Skeletal muscle tissue (tissue), 4 donors: ENCODE measurements around the gene ZBTB8OS. TPM values are rescaled to one million over a fixed set of nuclear protein-coding genes. Genes with fewer than 3 reads are reported as not detected.
"Not testable (repeated sequence)": the region's sequence is repeated elsewhere in the genome, so short reads cannot be mapped to it uniquely, and the experiment has no call there.

Experiments
- H3K27ac ChIP-seq: one replicate; pipeline ENCODE4 v1.7.0; 2013; ENCODE audit warnings: mild to moderate bottlenecking, low read depth, low read length, inconsistent platforms
- H3K27me3 ChIP-seq, 3 donors: one replicate each; pipeline ENCODE4 v1.7.0; 2013; ENCODE audit warnings: low read length in 3 of 3; ENCODE audit not compliant: control insufficient read depth in 3 of 3, insufficient read depth in 3 of 3
- H3K36me3 ChIP-seq, 3 donors: one replicate each; pipeline ENCODE4 v1.7.0; 2013; ENCODE audit warnings: low read length in 3 of 3; ENCODE audit not compliant: control insufficient read depth in 3 of 3, insufficient read depth in 3 of 3
- H3K4me1 ChIP-seq, 3 donors: one replicate each; pipeline ENCODE4 v1.7.0; 2013; ENCODE audit warnings: low read length in 3 of 3, mild to moderate bottlenecking in 3 of 3; ENCODE audit not compliant: control insufficient read depth in 3 of 3, insufficient read depth in 3 of 3
- H3K4me3 ChIP-seq, 3 donors: one replicate each; pipeline ENCODE4 v1.7.0; 2013; ENCODE audit warnings: low read length in 3 of 3
- H3K9ac ChIP-seq, 3 donors: one replicate each; pipeline ENCODE4 v1.7.0; 2013; ENCODE audit warnings: low read length in 3 of 3, mild to moderate bottlenecking in 3 of 3, moderate library complexity in 2 of 3, low read depth in 1 of 3
- H3K9me3 ChIP-seq, 3 donors: one replicate each; pipeline ENCODE4 v1.7.0; 2013; ENCODE audit warnings: low read length in 3 of 3; ENCODE audit not compliant: control insufficient read depth in 3 of 3
- total RNA-seq: library from RNA; depleted of rRNA; stranded (reverse); fragments of >200 nt; gene quantifications from one replicate; pipeline ENCODE4 v1.2.3, GENCODE V29; 2014
- donor health status: Osteomylitis.

The ZBTB8OS gene
- total RNA-seq, 1 donor from 2014 or later = 15.7 TPM

DNA sequence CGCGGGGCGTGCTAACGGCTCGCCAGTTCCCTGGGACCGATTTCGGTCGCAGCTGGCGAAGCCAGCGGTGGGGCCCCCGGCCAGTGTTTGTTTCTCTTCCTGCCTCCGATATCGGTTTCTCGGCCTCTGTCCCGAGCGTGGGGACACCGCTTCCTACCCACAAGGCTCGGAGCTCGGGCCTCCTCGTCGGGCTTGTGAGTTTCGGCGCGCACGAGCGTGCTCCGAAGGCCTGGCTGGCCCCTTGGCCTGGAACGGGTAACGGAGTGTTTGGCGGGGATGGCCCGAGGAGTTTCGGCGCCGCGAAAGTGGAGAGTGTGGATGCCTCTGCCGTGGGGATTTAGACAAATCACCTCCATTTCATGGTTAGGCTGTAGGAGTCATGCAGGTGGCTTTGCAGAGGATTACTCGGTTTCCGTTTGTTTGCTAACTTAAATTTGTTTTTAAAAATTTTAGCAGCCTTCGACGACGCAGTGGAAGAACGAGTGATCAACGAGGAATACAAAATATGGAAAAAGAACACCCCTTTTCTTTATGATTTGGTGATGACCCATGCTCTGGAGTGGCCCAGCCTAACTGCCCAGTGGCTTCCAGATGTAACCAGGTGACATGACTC lies 1.2 kb upstream of the ZBTB8OS start:
- Histone ChIP-seq H3K4me1 (peaks cover 19 to 28% (median 24%) of the 10 kb centered on the region in 3 donors), H3K27ac (peak overlapping the region; percentile 100), H3K9me3 (no peaks in the 10 kb centered on the region), H3K36me3 (peaks cover 11 to 29% (median 21%) of the 10 kb centered on the region in 3 donors), H3K27me3 (no peaks in the 10 kb centered on the region), H3K4me3 (peak overlapping the region; percentile 87 to 92 (median 92)), H3K9ac (peak overlapping the region; percentile 92 to 97 (median 94))

GRCh38 chr1:32650752-32651460 lies 556 bp upstream of the ZBTB8OS start, which contains the start of gene RBBP4:
Gene RBBP4, plus strand, starts transcription at chr1:32651208. Its CDS starts 99 bp downstream, at chr1:32651307.
- Histone ChIP-seq H3K4me1 (peaks cover 19 to 29% (median 24%) of the 10 kb centered on the region in 3 donors), H3K4me3 (peak within 1 kb of the TSS; percentile 92 to 100 (median 92)), H3K36me3 (peaks cover 11 to 26% (median 21%) of the 10 kb centered on the region in 3 donors), H3K27ac (peak within 1 kb of the TSS; percentile 100), H3K9me3 (no peaks in the 10 kb centered on the region), H3K27me3 (no peaks in the 10 kb centered on the region), H3K9ac (peak within 1 kb of the TSS; percentile 94 to 98 (median 97))

DNA sequence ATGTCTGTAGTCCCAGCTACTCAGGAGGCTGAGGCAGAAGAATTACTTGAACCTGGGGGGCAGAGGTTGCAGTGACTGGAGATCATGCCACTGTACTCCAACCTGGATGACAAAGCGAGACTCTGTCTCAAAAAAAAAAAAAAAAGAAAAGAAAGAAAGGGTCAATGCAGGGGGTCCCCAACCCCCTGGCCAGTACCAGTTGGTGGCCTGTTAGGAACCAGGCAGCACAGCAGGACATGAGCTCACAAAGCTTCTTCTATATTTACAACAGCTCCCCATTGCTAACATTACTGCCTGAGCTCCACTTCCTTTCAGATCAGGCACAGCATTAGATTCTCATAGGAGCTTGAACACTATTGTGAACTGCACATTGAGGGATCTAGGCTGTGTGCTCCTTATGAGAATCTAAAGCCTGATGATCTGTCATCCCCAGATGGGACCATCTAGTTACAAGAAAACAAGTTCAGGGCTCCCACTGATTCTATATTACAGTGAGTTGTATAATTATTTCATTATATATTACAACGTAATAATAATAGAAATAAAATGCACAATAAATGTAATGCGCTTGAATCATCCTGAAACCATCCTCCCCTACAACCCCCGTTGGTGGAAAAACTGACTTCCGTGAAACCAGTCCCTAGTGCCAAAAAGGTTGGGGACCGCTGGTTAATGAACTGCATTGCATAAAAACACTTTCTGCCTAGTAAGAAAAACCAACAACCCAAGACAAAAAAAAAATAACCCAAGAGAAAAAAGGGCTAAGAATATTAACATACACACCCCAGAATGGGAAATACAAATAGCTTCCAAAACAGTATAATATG lies 2.8 kb downstream of the ZBTB8OS start:
- Histone ChIP-seq H3K9me3 (no peaks in the 10 kb centered on the region), H3K27ac (no peak overlapping the region), H3K9ac (no peak overlapping the region), H3K4me3 (no peak overlapping the region), H3K4me1 (peaks cover 15 to 27% (median 19%) of the 10 kb centered on the region in 3 donors), H3K36me3 (peaks cover 0 to 2% (median 0%) of the 10 kb centered on the region in 3 donors), H3K27me3 (no peaks in the 10 kb centered on the region)

GRCh38 chr1:32644426-32644825 lies 5.9 kb downstream of the ZBTB8OS start:
- Histone ChIP-seq H3K4me1 (peaks cover 5 to 11% (median 6%) of the 10 kb centered on the region in 3 donors), H3K27me3 (no peaks in the 10 kb centered on the region), H3K27ac (no peak overlapping the region), H3K9ac (no peak overlapping the region), H3K36me3 (no peaks in the 10 kb centered on the region), H3K9me3 (no peaks in the 10 kb centered on the region), H3K4me3 (no peak overlapping the region)

DNA sequence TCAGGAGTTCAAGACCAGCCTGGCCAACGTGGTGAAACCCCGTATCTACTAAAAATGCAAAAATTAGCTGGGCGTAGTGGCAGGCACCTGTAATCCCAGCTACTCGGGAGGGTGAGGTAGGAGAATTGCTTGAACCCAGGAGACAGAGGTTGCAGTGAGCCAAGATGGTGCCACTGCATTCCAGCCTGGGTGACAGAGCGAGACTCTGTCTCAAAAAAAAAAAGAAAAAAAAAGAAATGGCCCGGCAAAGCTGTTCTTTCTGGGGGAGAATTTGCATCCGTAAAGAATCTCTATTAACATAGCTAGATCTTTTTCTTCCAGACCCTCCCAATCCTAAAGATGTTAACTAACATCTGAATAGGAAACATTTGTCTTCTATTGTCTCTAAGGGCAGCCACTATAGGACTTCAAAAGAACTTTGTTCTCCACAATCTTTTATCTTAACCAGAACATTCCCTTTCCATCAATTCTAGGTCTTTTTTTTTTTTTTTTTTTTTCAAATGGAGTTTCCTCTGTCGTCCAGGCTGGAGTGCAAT lies 8.0 kb downstream of the ZBTB8OS start:
- H3K4me3 ChIP-seq, H3K9ac ChIP-seq, H3K36me3 ChIP-seq: not testable (repeated sequence)

DNA sequence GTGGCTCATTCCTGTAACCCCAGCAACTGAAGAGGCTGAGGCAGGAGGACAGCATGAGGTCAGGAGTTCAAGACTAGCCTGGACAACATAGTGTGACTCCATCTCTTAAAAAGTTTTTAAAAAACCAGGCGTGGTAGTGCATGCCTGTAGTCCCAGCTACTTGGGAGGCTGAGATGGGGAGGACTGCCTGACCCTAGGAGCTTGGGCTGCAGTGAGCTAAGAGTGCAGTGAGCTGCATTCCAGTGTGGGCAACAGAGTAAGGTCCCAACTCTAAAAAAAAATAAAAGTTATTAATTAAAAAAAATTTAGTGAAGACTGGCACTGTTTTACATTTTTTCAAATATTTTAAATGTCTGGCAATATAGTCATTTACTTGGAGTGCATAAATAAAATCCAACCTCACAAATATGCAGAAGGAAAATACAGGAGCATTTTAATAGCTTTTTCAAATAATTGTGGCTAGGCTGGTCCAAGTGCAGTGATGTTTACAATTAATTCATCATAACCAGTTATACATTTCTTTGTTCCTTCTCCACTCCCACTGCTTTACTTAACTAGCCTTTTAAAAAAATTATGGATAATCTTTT lies 10.8 kb downstream of the ZBTB8OS start:
- peaks cover 0 to 2% (median 0%) of the 10 kb centered on the region in 3 donors for H3K36me3 ChIP-seq
- no peak overlapping the region for H3K4me3 ChIP-seq
- H3K9me3 ChIP-seq = no peaks in the 10 kb centered on the region
- H3K4me1 ChIP-seq = no peaks in the 10 kb centered on the region
- H3K9ac ChIP-seq = no peak overlapping the region
- no peaks in the 10 kb centered on the region for H3K27me3 ChIP-seq
- no peak overlapping the region for H3K27ac ChIP-seq

More for the DNA sequence above, 8.0 kb downstream of the ZBTB8OS start:
- not testable (repeated sequence) for H3K27ac ChIP-seq, H3K27me3 ChIP-seq, H3K9me3 ChIP-seq, H3K4me1 ChIP-seq

GRCh38 chr1:32636914-32637645 lies 13.3 kb downstream of the ZBTB8OS start:
- H3K36me3 ChIP-seq = peaks cover 6 to 9% (median 8%) of the 10 kb centered on the region in 3 donors
- H3K27me3 ChIP-seq = no peaks in the 10 kb centered on the region
- no peaks in the 10 kb centered on the region for H3K4me1 ChIP-seq
- H3K9me3 ChIP-seq = no peaks in the 10 kb centered on the region
- H3K9ac ChIP-seq = no peak overlapping the region
- H3K27ac ChIP-seq = no peak overlapping the region
- H3K4me3 ChIP-seq = no peak overlapping the region

DNA sequence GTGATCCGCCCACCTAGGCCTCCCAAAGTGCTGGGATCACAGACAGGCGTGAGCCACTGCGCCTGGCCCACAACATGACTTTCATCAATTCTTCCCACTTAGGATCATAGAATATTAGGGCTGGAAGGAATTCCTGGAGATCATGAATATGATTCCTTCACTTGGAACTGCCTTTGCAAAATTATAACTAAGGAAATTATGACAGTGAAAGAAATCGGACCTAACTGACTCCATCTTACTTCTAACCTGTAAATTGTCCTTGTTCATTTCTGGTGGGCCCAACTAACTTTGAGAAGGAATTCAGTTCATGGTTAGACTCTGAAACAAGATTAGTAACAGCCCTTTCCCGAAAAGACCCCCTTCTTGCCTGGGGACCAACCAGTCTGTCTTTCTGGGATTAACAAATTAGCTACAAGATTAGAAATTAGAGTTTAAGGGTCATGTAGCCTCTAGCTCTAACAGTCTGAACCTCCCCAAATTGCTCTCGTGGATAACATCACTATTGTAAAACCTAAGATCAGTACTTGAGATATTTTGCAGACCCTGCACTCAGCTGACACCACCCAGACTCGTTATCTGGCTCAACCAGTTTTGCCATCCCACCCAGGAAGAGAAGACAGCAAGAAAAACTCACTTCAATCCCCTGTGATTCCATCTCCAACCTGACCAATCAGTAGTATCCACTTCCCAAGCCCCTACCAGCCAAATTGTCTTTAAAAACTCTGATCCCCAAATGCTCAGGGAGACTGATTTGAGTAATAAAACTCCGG lies 14.7 kb downstream of the ZBTB8OS start:
- Histone ChIP-seq H3K27ac (no peak overlapping the region), H3K9ac (no peak overlapping the region), H3K9me3 (no peaks in the 10 kb centered on the region), H3K4me1 (no peaks in the 10 kb centered on the region), H3K27me3 (no peaks in the 10 kb centered on the region), H3K36me3 (peaks cover 6 to 9% (median 8%) of the 10 kb centered on the region in 3 donors), H3K4me3 (no peak overlapping the region)
